ENCODE data around the gene AMMECR1L. TPM values are rescaled to one million over a fixed set of nuclear protein-coding genes. Genes with fewer than 3 reads are reported as not detected.
"Not testable (repeated sequence)": the region's sequence is repeated elsewhere in the genome, so short reads cannot be mapped to it uniquely, and the experiment has no call there.

AMMECR1L gene
- total RNA-seq, 1 experiment from 2014 or later, result 31.1 TPM

DNA sequence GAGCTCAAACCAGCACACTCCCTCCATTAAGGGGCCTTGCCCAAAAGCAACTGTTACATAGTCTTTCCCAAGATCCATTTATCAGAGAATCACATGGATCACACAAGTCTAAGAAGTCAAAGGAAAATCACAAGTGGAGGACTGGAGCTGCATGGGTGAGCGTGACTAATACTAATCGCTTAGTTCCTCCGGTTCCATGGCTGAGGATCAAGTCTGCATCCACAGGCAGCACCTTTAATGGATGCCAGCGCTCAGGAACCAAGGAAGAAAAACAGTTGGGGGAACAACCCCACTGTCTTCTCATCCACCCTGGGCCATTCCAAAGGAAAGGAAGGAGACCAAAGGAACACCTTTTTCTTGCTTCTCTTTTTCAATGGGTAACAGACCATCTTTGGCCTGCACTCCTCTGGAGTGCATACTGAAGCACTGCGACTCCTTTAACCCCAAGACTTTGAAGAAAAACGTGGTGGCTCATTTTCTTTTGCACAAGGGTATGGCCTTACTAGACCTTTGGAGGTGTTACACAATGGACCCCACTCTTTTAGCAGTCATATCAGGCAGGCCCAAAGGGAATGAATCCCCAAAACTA, 65.6 kb downstream of the AMMECR1L start:
- intact Hi-C loops (cut with micrococcal nuclease), result no loop called here
- DNase-seq (ENCODE audit: unreplicated experiment), result no peak
- Mint-ChIP-seq H3K4me1 (ENCODE audit: insufficient read depth, unreplicated experiment) (no peaks in the 10 kb centered on the region), H3K27me3 (ENCODE audit: insufficient read depth, unreplicated experiment) (peaks cover 15% of the 10 kb centered on the region), H3K9me3 (ENCODE audit: unreplicated experiment) (no peaks in the 10 kb centered on the region), H3K4me3 (ENCODE audit: unreplicated experiment) (no peak overlapping the region), H3K36me3 (ENCODE audit: insufficient read depth, unreplicated experiment) (no peaks in the 10 kb centered on the region), H3K27ac (ENCODE audit: low read depth, unreplicated experiment) (no peak overlapping the region)
- ChIA-PET POLR2A (interaction anchor here (0.6 to 3.5 kb wide), 3 partner anchors 9 to 64 kb away, joined by 3 to 19 read pairs (median 3); partner anchors contain the start of gene WDR33), CTCF (interaction anchor here (0.8 to 1.1 kb wide), 2 partner anchors 9 to 36 kb away, joined by 3 read pairs; partner anchors contain the start of gene WDR33)
- TF ChIP-seq, protein P1, sequence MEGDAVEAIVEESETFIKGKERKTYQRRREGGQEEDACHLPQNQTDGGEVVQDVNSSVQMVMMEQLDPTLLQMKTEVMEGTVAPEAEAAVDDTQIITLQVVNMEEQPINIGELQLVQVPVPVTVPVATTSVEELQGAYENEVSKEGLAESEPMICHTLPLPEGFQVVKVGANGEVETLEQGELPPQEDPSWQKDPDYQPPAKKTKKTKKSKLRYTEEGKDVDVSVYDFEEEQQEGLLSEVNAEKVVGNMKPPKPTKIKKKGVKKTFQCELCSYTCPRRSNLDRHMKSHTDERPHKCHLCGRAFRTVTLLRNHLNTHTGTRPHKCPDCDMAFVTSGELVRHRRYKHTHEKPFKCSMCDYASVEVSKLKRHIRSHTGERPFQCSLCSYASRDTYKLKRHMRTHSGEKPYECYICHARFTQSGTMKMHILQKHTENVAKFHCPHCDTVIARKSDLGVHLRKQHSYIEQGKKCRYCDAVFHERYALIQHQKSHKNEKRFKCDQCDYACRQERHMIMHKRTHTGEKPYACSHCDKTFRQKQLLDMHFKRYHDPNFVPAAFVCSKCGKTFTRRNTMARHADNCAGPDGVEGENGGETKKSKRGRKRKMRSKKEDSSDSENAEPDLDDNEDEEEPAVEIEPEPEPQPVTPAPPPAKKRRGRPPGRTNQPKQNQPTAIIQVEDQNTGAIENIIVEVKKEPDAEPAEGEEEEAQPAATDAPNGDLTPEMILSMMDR (IDR thresholded peaks at IDR 0.05; ENCODE audit: unreplicated experiment), result no peak
- no TSS peak for BruUV-seq (replicated peaks)

DNA sequence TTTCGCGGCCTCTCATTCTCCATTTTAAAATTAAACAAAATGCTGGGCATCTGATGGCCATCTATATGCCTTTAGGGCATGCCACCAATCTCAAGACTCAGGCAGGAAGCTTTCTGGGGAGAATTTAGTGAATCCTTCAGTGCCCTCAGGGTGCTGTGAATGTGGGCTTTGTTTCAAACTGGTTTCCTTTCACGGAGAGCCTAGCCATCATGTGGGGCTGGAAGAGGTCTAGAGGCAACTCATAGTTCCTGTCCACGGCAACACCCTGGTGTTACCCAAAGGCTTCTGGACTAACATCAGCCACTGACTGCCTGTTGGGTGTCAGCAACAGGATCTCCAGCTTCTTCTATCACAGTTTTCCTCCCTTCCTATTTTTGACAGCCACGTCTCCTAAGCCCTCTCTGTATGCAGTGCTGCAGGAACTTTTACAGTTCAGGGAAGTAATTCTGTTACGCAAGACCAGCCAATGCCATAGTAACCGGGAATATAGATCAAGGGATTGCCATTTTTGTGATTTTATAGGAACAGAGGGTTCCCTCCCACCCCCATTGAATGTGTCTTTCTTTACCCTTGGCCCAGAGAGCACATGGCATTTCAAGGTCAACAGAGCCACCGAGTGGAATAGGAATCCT, 66.8 kb downstream of the AMMECR1L start:
- no TSS peak for BruUV-seq (replicated peaks)
- Mint-ChIP-seq H3K4me1 (ENCODE audit: insufficient read depth, unreplicated experiment) (no peaks in the 10 kb centered on the region), H3K4me3 (ENCODE audit: unreplicated experiment) (no peak overlapping the region), H3K36me3 (ENCODE audit: insufficient read depth, unreplicated experiment) (no peaks in the 10 kb centered on the region), H3K27ac (ENCODE audit: low read depth, unreplicated experiment) (no peak overlapping the region), H3K27me3 (ENCODE audit: insufficient read depth, unreplicated experiment) (peaks cover 15% of the 10 kb centered on the region), H3K9me3 (ENCODE audit: unreplicated experiment) (no peaks in the 10 kb centered on the region)
- TF ChIP-seq, protein P1 (IDR thresholded peaks at IDR 0.05; ENCODE audit: unreplicated experiment), result no peak
- intact Hi-C loops (cut with micrococcal nuclease), result loop anchor here (10.0 kb wide), 1 partner anchor 294 kb away; the partner anchor contains the start of gene IWS1
- POLR2A ChIA-PET, result interaction anchor here (0.6 to 0.7 kb wide), 2 partner anchors 12 to 38 kb away, joined by 3 read pairs; no protein-coding TSS in a partner anchor
- DNase-seq (ENCODE audit: unreplicated experiment), result no peak
- CTCF ChIA-PET, result no interaction called here

DNA sequence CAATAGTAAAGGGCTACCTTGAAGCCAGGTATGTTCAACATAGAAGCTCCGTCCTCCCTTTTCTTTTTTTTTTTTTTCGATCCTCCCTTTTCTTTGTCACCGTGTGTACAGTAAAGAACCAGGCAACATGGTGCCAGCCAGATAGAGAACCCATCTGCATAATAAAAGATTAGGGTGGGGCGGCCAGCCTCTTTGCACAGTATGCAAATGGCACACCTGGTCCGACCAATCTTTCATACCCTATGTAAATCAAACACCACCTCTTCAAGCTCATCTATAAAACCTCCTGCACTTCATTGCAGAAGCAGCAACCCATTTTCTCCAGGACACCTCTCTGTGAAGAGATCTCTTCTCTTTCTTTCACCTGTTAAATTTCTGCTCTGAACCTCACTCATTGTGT, 67.5 kb downstream of the AMMECR1L start:
- DNase-seq (ENCODE audit: unreplicated experiment), result no peak
- BruUV-seq (replicated peaks), result no TSS peak
- peaks cover 15% of the 10 kb centered on the region for H3K27me3 Mint-ChIP-seq (ENCODE audit: insufficient read depth, unreplicated experiment)
- no peak overlapping the region for H3K27ac Mint-ChIP-seq (ENCODE audit: low read depth, unreplicated experiment)
- TF ChIP-seq, protein P1 (IDR thresholded peaks at IDR 0.05; ENCODE audit: unreplicated experiment), result no peak
- no peaks in the 10 kb centered on the region for H3K4me1 Mint-ChIP-seq (ENCODE audit: insufficient read depth, unreplicated experiment)
- H3K9me3 Mint-ChIP-seq (ENCODE audit: unreplicated experiment), result no peaks in the 10 kb centered on the region
- no peak overlapping the region for H3K4me3 Mint-ChIP-seq (ENCODE audit: unreplicated experiment)
- H3K36me3 Mint-ChIP-seq (ENCODE audit: insufficient read depth, unreplicated experiment), result peaks cover 2% of the 10 kb centered on the region
- ChIA-PET CTCF (interaction anchor here (1.2 kb wide), 1 partner anchor 49 kb away, joined by 4 read pairs; no protein-coding TSS in a partner anchor), POLR2A (interaction anchor here (0.6 kb wide), 1 partner anchor 158 kb away, joined by 3 read pairs; no protein-coding TSS in a partner anchor)
- intact Hi-C loops (cut with micrococcal nuclease), result loop anchor here (10.0 kb wide), 1 partner anchor 293 kb away; the partner anchor contains the start of gene IWS1

DNA sequence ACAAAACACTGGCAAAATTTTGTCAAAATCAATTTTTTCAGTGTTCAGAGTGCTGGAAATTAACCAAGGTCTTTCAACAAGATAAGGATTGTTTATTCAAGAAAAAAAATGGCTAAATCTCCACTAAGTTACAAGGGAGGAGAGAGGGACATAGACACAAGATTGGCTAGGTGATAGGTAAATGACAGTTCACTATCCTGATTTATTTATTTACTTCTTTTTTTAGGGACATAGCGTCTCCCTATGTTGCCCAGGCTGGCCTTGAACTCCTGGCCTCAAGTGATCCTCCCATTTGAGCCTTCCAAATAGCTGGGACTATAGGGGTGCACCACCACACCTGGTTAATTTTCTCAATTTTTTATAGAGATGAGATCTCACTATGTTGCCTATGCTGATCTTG, 71.1 kb downstream of the AMMECR1L start:
- Mint-ChIP-seq H3K27me3 (ENCODE audit: insufficient read depth, unreplicated experiment) (peaks cover 15% of the 10 kb centered on the region), H3K36me3 (ENCODE audit: insufficient read depth, unreplicated experiment) (peaks cover 11% of the 10 kb centered on the region), H3K4me1 (ENCODE audit: insufficient read depth, unreplicated experiment) (no peaks in the 10 kb centered on the region), H3K27ac (ENCODE audit: low read depth, unreplicated experiment) (no peak overlapping the region), H3K4me3 (ENCODE audit: unreplicated experiment) (no peak overlapping the region), H3K9me3 (ENCODE audit: unreplicated experiment) (no peaks in the 10 kb centered on the region)
- POLR2A ChIA-PET, result interaction anchor here (1.5 kb wide), 1 partner anchor 45 kb away, joined by 3 read pairs; no protein-coding TSS in a partner anchor
- BruUV-seq (replicated peaks), result no TSS peak
- TF ChIP-seq, protein P1 (IDR thresholded peaks at IDR 0.05; ENCODE audit: unreplicated experiment), result no peak
- intact Hi-C loops (cut with micrococcal nuclease), result loop anchor here (5.0 to 10.0 kb wide), 2 partner anchors 112 to 290 kb away; partner anchors contain the start of genes IWS1 and SFT2D3
- CTCF ChIA-PET, result no interaction called here
- no peak for DNase-seq (ENCODE audit: unreplicated experiment)

DNA sequence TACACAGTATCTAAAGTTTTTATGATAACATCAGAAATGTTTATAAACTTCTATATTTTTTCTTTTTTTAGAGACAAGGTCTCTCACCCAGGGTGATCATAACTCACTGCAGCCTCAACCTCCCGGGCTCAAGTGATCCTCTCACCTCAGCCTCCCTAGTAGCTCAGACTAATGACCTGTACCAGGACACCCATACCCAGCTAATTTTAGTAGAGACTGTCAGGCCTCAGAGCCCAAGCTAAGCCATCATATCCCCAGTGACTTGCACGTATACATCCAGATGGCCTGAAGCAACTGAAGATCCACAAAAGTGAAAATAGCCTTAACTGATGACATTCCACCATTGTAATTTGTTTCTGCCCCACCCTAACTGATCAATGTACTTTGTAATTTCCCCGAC, 73.3 kb downstream of the AMMECR1L start:
- H3K27ac Mint-ChIP-seq (ENCODE audit: low read depth, unreplicated experiment); DNase-seq (ENCODE audit: unreplicated experiment); H3K4me3 Mint-ChIP-seq (ENCODE audit: unreplicated experiment); CTCF ChIA-PET; H3K9me3 Mint-ChIP-seq (ENCODE audit: unreplicated experiment); H3K4me1 Mint-ChIP-seq (ENCODE audit: insufficient read depth, unreplicated experiment); H3K27me3 Mint-ChIP-seq (ENCODE audit: insufficient read depth, unreplicated experiment); BruUV-seq (replicated peaks): not testable (repeated sequence)
- POLR2A ChIA-PET, result interaction anchor here (1.0 to 2.7 kb wide), 6 partner anchors 9 to 111 kb away, joined by 3 to 21 read pairs (median 8); partner anchors contain the start of gene SFT2D3
- peaks cover 15% of the 10 kb centered on the region for H3K36me3 Mint-ChIP-seq (ENCODE audit: insufficient read depth, unreplicated experiment)
- intact Hi-C loops (cut with micrococcal nuclease), result loop anchor here (5.0 to 10.0 kb wide), 2 partner anchors 110 to 288 kb away; partner anchors contain the start of genes IWS1 and SFT2D3

Measured in MCF 10A (cell line).